Muscle layer of duodenum (tissue), 2 donors: ENCODE measurements around the gene NCKAP5.

Experiments
- H3K27ac ChIP-seq: one replicate; pipeline ENCODE4 v1.7.0; 2013; ENCODE audit warnings: mild to moderate bottlenecking, low read length
- H3K27me3 ChIP-seq: one replicate; pipeline ENCODE4 v1.7.0; 2013; ENCODE audit warnings: low read depth, mild to moderate bottlenecking, control low read depth, low read length
- H3K36me3 ChIP-seq, 2 donors: one replicate each; pipeline ENCODE4 v1.7.0; 2013; ENCODE audit warnings: low read length in 2 of 2, control low read depth in 1 of 2, mild to moderate bottlenecking in 1 of 2; ENCODE audit not compliant: insufficient read depth in 2 of 2, control insufficient read depth in 1 of 2
- H3K4me1 ChIP-seq, 2 donors: one replicate each; pipeline ENCODE4 v1.7.0; 2013; ENCODE audit warnings: low read length in 2 of 2, mild to moderate bottlenecking in 2 of 2, control low read depth in 1 of 2, moderate library complexity in 1 of 2; ENCODE audit not compliant: insufficient read depth in 2 of 2, control insufficient read depth in 1 of 2
- H3K4me3 ChIP-seq, 2 donors: one replicate each; pipeline ENCODE4 v1.7.0; 2013; ENCODE audit warnings: low read length in 2 of 2, low read depth in 1 of 2, mild to moderate bottlenecking in 1 of 2
- H3K9me3 ChIP-seq, 2 donors: one replicate each; pipeline ENCODE4 v1.7.0; 2013; ENCODE audit warnings: low read length in 2 of 2, control low read depth in 1 of 2, mild to moderate bottlenecking in 1 of 2; ENCODE audit not compliant: control insufficient read depth in 1 of 2
- donor health status: healthy.

The NCKAP5 gene

GRCh38 chr2:133316557-133316956 is 251.7 kb downstream of the NCKAP5 start:
- no peak overlapping the region for H3K4me3 ChIP-seq
- no peaks in the 10 kb centered on the region for H3K9me3 ChIP-seq
- H3K27me3 ChIP-seq = no peaks in the 10 kb centered on the region
- H3K27ac ChIP-seq = no peak overlapping the region
- H3K36me3 ChIP-seq = no peaks in the 10 kb centered on the region
- no peaks in the 10 kb centered on the region for H3K4me1 ChIP-seq

DNA sequence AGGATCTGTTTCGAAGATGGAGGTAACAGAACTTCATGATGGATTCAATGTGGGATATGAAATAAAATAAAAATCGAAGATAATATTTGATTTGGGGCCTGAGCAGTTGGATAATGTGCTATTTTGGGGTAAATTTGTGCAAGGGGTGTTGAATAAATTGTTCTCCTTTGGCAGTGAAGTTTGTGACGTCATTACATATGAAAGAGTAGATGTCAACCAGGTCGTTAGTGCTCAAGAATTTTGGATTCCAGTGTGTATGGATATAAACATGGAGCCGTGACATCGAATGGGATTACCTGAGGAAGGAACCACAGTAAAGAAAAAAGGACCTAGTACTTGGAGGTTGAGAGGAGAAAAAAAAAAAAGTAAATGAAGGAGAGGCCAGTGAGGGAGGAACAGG is 253.0 kb downstream of the NCKAP5 start:
- no peak overlapping the region for H3K27ac ChIP-seq
- H3K4me3 ChIP-seq = no peak overlapping the region
- H3K36me3 ChIP-seq = no peaks in the 10 kb centered on the region
- H3K4me1 ChIP-seq = no peaks in the 10 kb centered on the region
- no peaks in the 10 kb centered on the region for H3K27me3 ChIP-seq
- H3K9me3 ChIP-seq = no peaks in the 10 kb centered on the region

- Histone ChIP-seq H3K36me3 (no peaks in the 10 kb centered on the region), H3K27ac (no peak overlapping the region), H3K9me3 (no peaks in the 10 kb centered on the region), H3K4me1 (no peaks in the 10 kb centered on the region), H3K27me3 (no peaks in the 10 kb centered on the region), H3K4me3 (no peak overlapping the region)
Measured at GRCh38 chr2:133314795-133315194, 253.5 kb downstream of the NCKAP5 start.

GRCh38 chr2:133312038-133312729 is 256.1 kb downstream of the NCKAP5 start:
- Histone ChIP-seq H3K4me1 (no peaks in the 10 kb centered on the region), H3K27me3 (no peaks in the 10 kb centered on the region), H3K4me3 (no peak overlapping the region), H3K9me3 (no peaks in the 10 kb centered on the region), H3K36me3 (no peaks in the 10 kb centered on the region), H3K27ac (no peak overlapping the region)

DNA sequence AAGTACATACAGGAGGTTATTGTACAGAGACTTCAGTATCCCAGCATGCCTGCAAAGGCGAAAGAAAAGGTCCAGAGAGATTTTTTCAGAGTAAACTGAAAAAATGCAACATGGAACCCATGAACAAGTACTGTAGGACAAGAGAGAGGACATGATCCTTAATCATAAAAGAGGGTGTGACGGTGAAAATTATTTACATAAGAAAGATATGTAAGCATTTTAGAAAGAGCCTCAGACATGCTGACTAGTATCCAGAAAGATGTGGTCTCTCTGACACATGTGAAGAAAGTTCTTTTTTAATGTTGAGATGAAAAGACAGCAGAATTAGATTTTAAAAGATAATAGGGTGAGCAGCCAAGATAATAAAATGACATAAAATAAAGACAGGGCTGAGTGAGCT is 262.0 kb downstream of the NCKAP5 start:
- no peaks in the 10 kb centered on the region for H3K27me3 ChIP-seq
- no peaks in the 10 kb centered on the region for H3K9me3 ChIP-seq
- no peaks in the 10 kb centered on the region for H3K36me3 ChIP-seq

GRCh38 chr2:133304344-133304743 is 263.9 kb downstream of the NCKAP5 start:
- H3K36me3 ChIP-seq = no peaks in the 10 kb centered on the region
- no peak overlapping the region for H3K4me3 ChIP-seq
- no peaks in the 10 kb centered on the region for H3K4me1 ChIP-seq
- H3K9me3 ChIP-seq = no peaks in the 10 kb centered on the region
- H3K27ac ChIP-seq = no peak overlapping the region
- H3K27me3 ChIP-seq = no peaks in the 10 kb centered on the region

More for the DNA sequence above, 262.0 kb downstream of the NCKAP5 start:
- H3K4me3 ChIP-seq = no peak overlapping the region
- no peak overlapping the region for H3K27ac ChIP-seq
- no peaks in the 10 kb centered on the region for H3K4me1 ChIP-seq

GRCh38 chr2:133303150-133303549 is 265.1 kb downstream of the NCKAP5 start:
- Histone ChIP-seq H3K27ac (no peak overlapping the region), H3K4me1 (no peaks in the 10 kb centered on the region), H3K36me3 (no peaks in the 10 kb centered on the region), H3K9me3 (no peaks in the 10 kb centered on the region), H3K27me3 (no peaks in the 10 kb centered on the region), H3K4me3 (no peak overlapping the region)

GRCh38 chr2:133296401-133296800 is 271.9 kb downstream of the NCKAP5 start:
- no peaks in the 10 kb centered on the region for H3K4me1 ChIP-seq
- H3K36me3 ChIP-seq = no peaks in the 10 kb centered on the region
- H3K27ac ChIP-seq = no peak overlapping the region
- no peak overlapping the region for H3K4me3 ChIP-seq
- H3K27me3 ChIP-seq = no peaks in the 10 kb centered on the region
- H3K9me3 ChIP-seq = no peaks in the 10 kb centered on the region

DNA sequence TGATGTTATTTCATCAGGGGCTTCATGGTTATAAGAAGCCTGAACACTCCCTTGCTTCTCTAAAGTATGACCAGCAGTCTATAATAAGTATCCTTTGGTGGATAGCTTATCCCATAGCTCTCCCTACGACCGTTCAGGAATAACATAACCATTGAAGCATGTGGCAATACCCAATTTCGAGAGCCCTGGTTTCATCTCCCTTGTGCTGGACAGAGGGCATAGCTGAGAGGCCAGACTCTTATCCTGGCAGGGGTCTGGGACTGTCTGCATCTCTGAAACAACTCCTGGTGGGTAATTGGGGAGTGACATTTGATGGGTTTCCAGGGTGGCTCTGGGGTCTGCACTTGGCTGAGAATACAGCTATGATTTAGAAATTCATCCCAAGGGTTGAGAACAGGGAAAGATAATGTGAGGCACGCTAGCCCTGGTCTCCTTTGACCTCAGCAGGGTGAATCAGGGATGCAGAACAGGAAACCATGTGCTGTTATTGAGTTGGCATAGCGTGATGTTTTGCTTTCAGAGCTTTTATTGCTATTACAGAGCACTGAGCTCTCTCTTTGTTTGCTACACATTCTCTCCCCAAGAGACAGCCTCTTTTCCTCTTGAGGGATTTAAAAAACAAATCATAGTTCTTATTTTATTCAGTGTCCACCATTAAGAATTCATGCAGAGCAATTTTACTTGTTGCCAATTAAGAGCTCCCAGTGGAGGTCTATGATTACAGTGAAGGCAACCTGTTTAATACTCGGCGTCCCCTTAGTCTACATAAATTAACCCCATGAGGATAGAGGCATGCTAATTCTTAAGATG is 274.5 kb downstream of the NCKAP5 start:
- no peaks in the 10 kb centered on the region for H3K27me3 ChIP-seq
- H3K27ac ChIP-seq = no peak overlapping the region
- no peaks in the 10 kb centered on the region for H3K4me1 ChIP-seq
- H3K4me3 ChIP-seq = no peak overlapping the region
- no peaks in the 10 kb centered on the region for H3K36me3 ChIP-seq
- no peaks in the 10 kb centered on the region for H3K9me3 ChIP-seq

- no peaks in the 10 kb centered on the region for H3K27me3 ChIP-seq
- no peaks in the 10 kb centered on the region for H3K9me3 ChIP-seq
- H3K36me3 ChIP-seq = no peaks in the 10 kb centered on the region
- H3K4me3 ChIP-seq = no peak overlapping the region
- no peaks in the 10 kb centered on the region for H3K4me1 ChIP-seq
- H3K27ac ChIP-seq = no peak overlapping the region
Measured at GRCh38 chr2:133292259-133292658, 276.0 kb downstream of the NCKAP5 start.

- Histone ChIP-seq H3K27ac (no peak overlapping the region), H3K36me3 (no peaks in the 10 kb centered on the region), H3K27me3 (no peaks in the 10 kb centered on the region), H3K4me3 (no peak overlapping the region), H3K9me3 (no peaks in the 10 kb centered on the region), H3K4me1 (no peaks in the 10 kb centered on the region)
Measured at GRCh38 chr2:133287709-133288108, 280.6 kb downstream of the NCKAP5 start.
